H1 (cell line): ENCODE data around the gene SORBS1. TPM values are rescaled to one million over a fixed set of nuclear protein-coding genes. Genes with fewer than 3 reads are reported as not detected.

Source experiments
- CTCF ChIA-PET: fragments of 300-600 bp; sonication (Branson Sonifier 250); formaldehyde crosslinking; loops from one replicate; lab custom pipeline; 2021; ENCODE audit not compliant: partially characterized antibody; lab: Charles Lee
- POLR2A ChIA-PET: fragments of 300-600 bp; sonication (Branson Sonifier 250); formaldehyde crosslinking; loops from one replicate; lab custom pipeline; 2021; ENCODE audit warnings: inconsistent platforms; ENCODE audit not compliant: partially characterized antibody; lab: Charles Lee
- DNase-seq, 2 experiments: peaks; one replicate each; pipeline versions ENCODE4 v3.0.0 to v3.0.0-alpha.2; 2010 to 2022; ENCODE audit warnings: low spot score in 2 of 2, low read depth in 1 of 2, mixed read lengths in 1 of 2
- FAIRE-seq: peaks from 2 replicates; lab custom pipeline; 2011; peaks lifted over from hg19 to GRCh38; lab: Jason Lieb, UNC
- H2AFZ ChIP-seq: 2 replicates; pipeline ENCODE4 v1.8.1; 2012; ENCODE audit warnings: low read length, inconsistent platforms
- H2AK5ac ChIP-seq: 2 replicates; pipeline ENCODE4 v1.6.1; 2013; ENCODE audit warnings: low read depth, low read length
- H2BK120ac ChIP-seq: replicated peaks from 2 replicates; pipeline ENCODE3; 2013; ENCODE audit warnings: low read depth, low read length, inconsistent platforms
- H2BK12ac ChIP-seq: 2 replicates; pipeline ENCODE4 v1.6.1; 2013; ENCODE audit warnings: low read depth, low read length
- H2BK15ac ChIP-seq: 2 replicates; pipeline ENCODE4 v1.6.1; 2013; ENCODE audit warnings: low read length
- H2BK20ac ChIP-seq: 2 replicates; pipeline ENCODE4 v1.6.1; 2013; ENCODE audit warnings: low read length
- H2BK5ac ChIP-seq: 2 replicates; pipeline ENCODE4 v1.6.1; 2013; ENCODE audit warnings: low read depth, low read length
- H3K14ac ChIP-seq: 2 replicates; pipeline ENCODE4 v1.6.1; 2013; ENCODE audit warnings: inconsistent platforms; ENCODE audit not compliant: insufficient read length
- H3K18ac ChIP-seq: 2 replicates; pipeline ENCODE4 v1.6.1; 2013; ENCODE audit warnings: low read length; ENCODE audit errors: extremely low read depth
- H3K23ac ChIP-seq: 2 replicates; pipeline ENCODE4 v1.6.1; 2013; ENCODE audit warnings: inconsistent platforms; ENCODE audit not compliant: insufficient read length
- H3K23me2 ChIP-seq: 2 replicates; pipeline ENCODE4 v1.6.1; 2013; ENCODE audit warnings: low read depth, low read length
- H3K27ac ChIP-seq: 2 replicates; pipeline ENCODE4 v1.6.1; 2011; ENCODE audit warnings: low read depth, low read length, inconsistent platforms
- H3K27me3 ChIP-seq, 4 experiments: replicated peaks in 1 of 4; 1 replicate in 1 of 4; 2 replicates in 3 of 4; pipeline versions ENCODE4 v1.6.1 to v1.8.1; 2011 to 2013; ENCODE audit warnings: low read length in 3 of 4, mild to moderate bottlenecking in 3 of 4, inconsistent platforms in 2 of 4, mixed read lengths in 2 of 4, moderate library complexity in 1 of 4; ENCODE audit not compliant: control insufficient read depth in 3 of 4, insufficient read depth in 3 of 4; ENCODE audit errors: extremely low read depth in 1 of 4
- H3K36me3 ChIP-seq, 4 experiments: 2 replicates each; pipeline versions ENCODE4 v1.6.1 to v1.8.1; 2011 to 2013; ENCODE audit warnings: mild to moderate bottlenecking in 4 of 4, low read length in 3 of 4, moderate library complexity in 2 of 4, control low read depth in 1 of 4, inconsistent platforms in 1 of 4; ENCODE audit not compliant: insufficient read depth in 4 of 4, control insufficient read depth in 2 of 4
- H3K4ac ChIP-seq: replicated peaks from 2 replicates; pipeline ENCODE3; 2013; ENCODE audit warnings: low read length, low read depth, mixed read lengths, inconsistent platforms; ENCODE audit not compliant: insufficient read length
- H3K4me1 ChIP-seq, 4 experiments: replicated peaks in 1 of 4; 1 replicate in 1 of 4; 2 replicates in 3 of 4; pipeline versions ENCODE4 v1.6.1 to v1.8.1; 2011 to 2013; ENCODE audit warnings: low read length in 3 of 4, inconsistent platforms in 2 of 4, mixed read lengths in 1 of 4; ENCODE audit not compliant: insufficient read depth in 4 of 4, control insufficient read depth in 3 of 4
- H3K4me2 ChIP-seq, 2 experiments: 2 replicates each; pipeline versions ENCODE4 v1.6.1 to v1.8.1; 2011 to 2013; ENCODE audit warnings: low read depth in 2 of 2, low read length in 2 of 2, control low read depth in 1 of 2, inconsistent platforms in 1 of 2, mild to moderate bottlenecking in 1 of 2; ENCODE audit not compliant: insufficient read depth in 1 of 2
- H3K4me3 ChIP-seq, 4 experiments: fragments of 200-600, 300-600 bp in 1 of 4; sonication (generic), shearing (Covaris generic), sonication (Bioruptor Twin) in 1 of 4; 2 replicates each; pipeline versions ENCODE4 v1.5.1 to v1.8.1; 2011 to 2016; ENCODE audit warnings: low read length in 4 of 4, low read depth in 3 of 4, control low read depth in 2 of 4, inconsistent platforms in 2 of 4, mild to moderate bottlenecking in 2 of 4, mixed read lengths in 1 of 4, moderate library complexity in 1 of 4; ENCODE audit not compliant: insufficient read depth in 2 of 4; ENCODE audit errors: extremely low read depth in 1 of 4
- H3K56ac ChIP-seq: replicated peaks from 2 replicates; pipeline ENCODE3; 2013; ENCODE audit warnings: low read depth, mild to moderate bottlenecking, mixed read lengths, low read length, inconsistent platforms; ENCODE audit not compliant: insufficient read length
- H3K79me1 ChIP-seq: 2 replicates; pipeline ENCODE4 v1.6.1; 2013; ENCODE audit warnings: low read depth, low read length, control low read depth
- H3K79me2 ChIP-seq, 2 experiments: 2 replicates each; pipeline versions ENCODE4 v1.6.1 to v1.8.1; 2012 to 2013; ENCODE audit warnings: low read length in 2 of 2, mild to moderate bottlenecking in 2 of 2, inconsistent platforms in 1 of 2; ENCODE audit not compliant: insufficient read depth in 2 of 2, control insufficient read depth in 1 of 2
- H3K9ac ChIP-seq, 4 experiments: replicated peaks in 1 of 4; 1 replicate in 1 of 4; 2 replicates in 3 of 4; pipeline versions ENCODE4 v1.6.1 to v1.8.1; 2011 to 2013; ENCODE audit warnings: low read depth in 3 of 4, low read length in 3 of 4, control low read depth in 2 of 4, mild to moderate bottlenecking in 2 of 4, moderate library complexity in 2 of 4, inconsistent platforms in 1 of 4; ENCODE audit errors: extremely low read depth in 1 of 4
- H3K9me3 ChIP-seq, 2 experiments: 2 replicates each; pipeline versions ENCODE4 v1.6.1 to v1.8.1; 2012 to 2013; ENCODE audit warnings: mild to moderate bottlenecking in 2 of 2, moderate library complexity in 2 of 2, control low read depth in 1 of 2, inconsistent platforms in 1 of 2, low read depth in 1 of 2, low read length in 1 of 2, mixed read lengths in 1 of 2; ENCODE audit not compliant: insufficient read depth in 2 of 2
- H4K20me1 ChIP-seq, 2 experiments: replicated peaks in 1 of 2; 2 replicates each; pipeline versions ENCODE3 to v1.8.1; 2011 to 2013; ENCODE audit warnings: inconsistent platforms in 2 of 2, low read length in 2 of 2, mild to moderate bottlenecking in 1 of 2; ENCODE audit not compliant: insufficient read depth in 2 of 2, control insufficient read depth in 1 of 2
- H4K5ac ChIP-seq: 2 replicates; pipeline ENCODE4 v1.6.1; 2013; ENCODE audit warnings: low read length, low read depth, mixed read lengths, inconsistent platforms; ENCODE audit not compliant: insufficient read length
- H4K8ac ChIP-seq: 2 replicates; pipeline ENCODE4 v1.8.0; 2013; ENCODE audit warnings: mild to moderate bottlenecking, moderate library complexity, low read length, inconsistent platforms; ENCODE audit not compliant: insufficient read depth; ENCODE audit errors: extremely low read depth
- H4K91ac ChIP-seq: replicated peaks from 2 replicates; pipeline ENCODE3; 2013; ENCODE audit warnings: low read length, mixed read lengths, inconsistent platforms; ENCODE audit not compliant: insufficient read length
- CTBP2 ChIP-seq: IDR thresholded peaks from 2 replicates; pipeline ENCODE4 v1.7.0; 2011; ENCODE audit warnings: borderline replicate concordance, mild to moderate bottlenecking, moderate library complexity, mixed read lengths, low read length; ENCODE audit not compliant: insufficient read depth, insufficient read length
- RXRA ChIP-seq: IDR thresholded peaks from 2 replicates; pipeline ENCODE4 v1.6.1; 2011; ENCODE audit warnings: low read depth, mild to moderate bottlenecking, low read length, moderate library complexity; ENCODE audit not compliant: insufficient read depth
- WGBS, 2 experiments: shearing (Covaris generic) in 1 of 2; methylation state at CpG; one replicate each; pipeline versions ENCODE4 v1.1.6 to v1.1.7; 2013 to 2015; ENCODE audit warnings: low lambda C conversion rate in 2 of 2, mixed read lengths in 2 of 2, inconsistent platforms in 1 of 2, low coverage in 1 of 2, missing lambda C conversion rate in 1 of 2; ENCODE audit not compliant: insufficient replicate concordance in 2 of 2, insufficient coverage in 1 of 2, insufficient read length in 1 of 2; ENCODE audit errors: extremely low coverage in 1 of 2, missing lambda C conversion rate in 1 of 2; 5-methylcytosine and 5-hydroxymethylcytosine counted together
- polyA plus RNA-seq, 7 experiments: library from polyadenylated mRNA; depleted of rRNA in 3 of 7; stranded (reverse) in 5 of 7; unstranded in 2 of 7; fragments of >200 nt in 5 of 7; fragments of 200-250 nt in 2 of 7; gene quantifications; 1 replicate in 5 of 7; 2 replicates in 1 of 7; 4 replicates in 1 of 7; pipeline versions ENCODE4 v1.2.1 to v1.2.3, GENCODE V29; 2011 to 2013; ENCODE audit warnings: missing spikeins in 2 of 7, mixed read lengths in 2 of 7
- total RNA-seq: library from RNA; stranded (reverse); fragmentation: NEBNext Ultra II Directional; extraction: Animal tissue kit (Norgen Biotek cat#: 25700); gene quantifications from 2 replicates; pipeline ENCODE4 v1.2.1, GENCODE V29; 2021

Gene SORBS1
- total and polyA plus RNA-seq, 2 of the 8 experiments (the other 6 are each of a cell fraction or from before 2014, with no cell fraction given) = 16.0 to 35.0 TPM

DNA sequence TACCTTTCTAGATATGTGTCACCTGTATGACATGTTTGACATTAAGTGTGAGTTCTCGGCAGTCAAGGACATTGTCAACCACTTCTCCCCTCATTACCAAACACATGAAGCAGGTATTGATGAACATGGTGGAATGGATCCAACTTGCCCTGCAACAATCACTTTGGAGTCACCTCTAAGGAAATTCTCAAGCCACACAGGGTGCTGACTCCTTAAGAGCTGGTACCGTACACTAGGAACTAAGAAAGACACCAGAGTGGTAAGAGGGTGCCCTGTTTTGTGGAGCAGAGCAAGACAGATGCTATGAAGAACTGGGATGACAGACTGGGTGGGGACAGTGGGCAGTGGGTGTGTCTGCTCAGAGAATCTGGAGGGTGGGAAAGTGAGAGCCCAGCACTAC, 17.4 kb upstream of the SORBS1 start:
- no peak overlapping the region for H3K4ac ChIP-seq
- no peak overlapping the region for H2AFZ ChIP-seq
- H3K9ac ChIP-seq = no peak overlapping the region
- no peak overlapping the region for H4K5ac ChIP-seq
- H3K4me3 ChIP-seq = no peak overlapping the region
- no peak overlapping the region for H3K14ac ChIP-seq
- H3K27me3 ChIP-seq = no peaks in the 10 kb centered on the region
- no peak overlapping the region for H2BK15ac ChIP-seq
- no peak overlapping the region for H4K8ac ChIP-seq
- H3K23me2 ChIP-seq = no peaks in the 10 kb centered on the region
- H3K23ac ChIP-seq = no peak overlapping the region
- no peaks in the 10 kb centered on the region for H3K79me2 ChIP-seq
- H3K56ac ChIP-seq = no peak overlapping the region
- no peak for FAIRE-seq
- H2BK5ac ChIP-seq = no peak overlapping the region
- H3K4me2 ChIP-seq = no peak overlapping the region
- 90% methylated on average over 2 of the region's 2 CpGs; no CpG with 5 or more reads in 1 of the 2 experiments for WGBS, 2 experiments
- H3K4me1 ChIP-seq = no peaks in the 10 kb centered on the region
- no peak overlapping the region for H4K91ac ChIP-seq
- no peak overlapping the region for H3K27ac ChIP-seq
- ChIA-PET POLR2A (no interaction called here), CTCF (interaction anchor here (1.6 kb wide), 1 partner anchor 204 kb away, joined by 6 read pairs; no protein-coding TSS in a partner anchor)
- no peak for DNase-seq
- no peaks in the 10 kb centered on the region for H3K36me3 ChIP-seq
- no peak overlapping the region for H2BK20ac ChIP-seq
- TF ChIP-seq RXRA (no peak), CTBP2 (no peak)
- H3K18ac ChIP-seq = 0 out of 2 replicates have a peak overlapping the region, but pooled peaks have one; percentile 13
- no peak overlapping the region for H2AK5ac ChIP-seq
- no peak overlapping the region for H2BK12ac ChIP-seq
- H4K20me1 ChIP-seq = no peaks in the 10 kb centered on the region
- no peaks in the 10 kb centered on the region for H3K9me3 ChIP-seq
- no peak overlapping the region for H2BK120ac ChIP-seq
- no peaks in the 10 kb centered on the region for H3K79me1 ChIP-seq
